ENCODE data around the gene QRICH2.

QRICH2 gene

GRCh38 chr17:76275382-76276068, 32.6 kb downstream of the QRICH2 start:
- no peak for TF ChIP-seq CTCF (IDR thresholded peaks at IDR 0.05; ENCODE audit: borderline replicate concordance, control extremely low read depth, extremely low read depth, insufficient read depth, missing control alignments)
- in situ Hi-C loops (cut with MboI; ENCODE audit: low sequenced_read_pairs, unreplicated experiment), result loop anchor here (25.0 kb wide), 1 partner anchor 363 kb away; the partner anchor contains the start of gene MRPL38
- DNase-seq (ENCODE audit: low spot score), result no peak

- in situ Hi-C loops (cut with MboI; ENCODE audit: low sequenced_read_pairs, unreplicated experiment), result no loop called here
- no peak for DNase-seq (ENCODE audit: low spot score)
- TF ChIP-seq CTCF (IDR thresholded peaks at IDR 0.05; ENCODE audit: borderline replicate concordance, control extremely low read depth, extremely low read depth, insufficient read depth, missing control alignments), result no peak
Measured at GRCh38 chr17:76274112-76274956, 33.7 kb downstream of the QRICH2 start.

GRCh38 chr17:76273445-76274111, 34.5 kb downstream of the QRICH2 start:
- DNase-seq (ENCODE audit: low spot score), result no peak
- in situ Hi-C loops (cut with MboI; ENCODE audit: low sequenced_read_pairs, unreplicated experiment), result no loop called here
- no peak for TF ChIP-seq CTCF (IDR thresholded peaks at IDR 0.05; ENCODE audit: borderline replicate concordance, control extremely low read depth, extremely low read depth, insufficient read depth, missing control alignments)

GRCh38 chr17:76272541-76273444, 35.3 kb downstream of the QRICH2 start:
- in situ Hi-C loops (cut with MboI; ENCODE audit: low sequenced_read_pairs, unreplicated experiment), result no loop called here
- DNase-seq (ENCODE audit: low spot score), result peak; percentile 81
- TF ChIP-seq CTCF (IDR thresholded peaks at IDR 0.05; ENCODE audit: borderline replicate concordance, control extremely low read depth, extremely low read depth, insufficient read depth, missing control alignments), result no peak

- in situ Hi-C loops (cut with MboI; ENCODE audit: low sequenced_read_pairs, unreplicated experiment), result no loop called here
- DNase-seq (ENCODE audit: low spot score), result peak; percentile 90
- no peak for TF ChIP-seq CTCF (IDR thresholded peaks at IDR 0.05; ENCODE audit: borderline replicate concordance, control extremely low read depth, extremely low read depth, insufficient read depth, missing control alignments)
Measured at GRCh38 chr17:76271669-76272540, 36.2 kb downstream of the QRICH2 start.

All from GM13976 (cell line).